ENCODE measurements around the gene PLCXD1. TPM values are rescaled to one million over a fixed set of nuclear protein-coding genes. Genes with fewer than 3 reads are reported as not detected.
"Not testable (repeated sequence)": the region's sequence is repeated elsewhere in the genome, so short reads cannot be mapped to it uniquely, and the experiment has no call there.

The PLCXD1 gene
- total RNA-seq, 4 donors from 2014 or later = 1.1 to 8.8 (median 6.0) TPM

DNA sequence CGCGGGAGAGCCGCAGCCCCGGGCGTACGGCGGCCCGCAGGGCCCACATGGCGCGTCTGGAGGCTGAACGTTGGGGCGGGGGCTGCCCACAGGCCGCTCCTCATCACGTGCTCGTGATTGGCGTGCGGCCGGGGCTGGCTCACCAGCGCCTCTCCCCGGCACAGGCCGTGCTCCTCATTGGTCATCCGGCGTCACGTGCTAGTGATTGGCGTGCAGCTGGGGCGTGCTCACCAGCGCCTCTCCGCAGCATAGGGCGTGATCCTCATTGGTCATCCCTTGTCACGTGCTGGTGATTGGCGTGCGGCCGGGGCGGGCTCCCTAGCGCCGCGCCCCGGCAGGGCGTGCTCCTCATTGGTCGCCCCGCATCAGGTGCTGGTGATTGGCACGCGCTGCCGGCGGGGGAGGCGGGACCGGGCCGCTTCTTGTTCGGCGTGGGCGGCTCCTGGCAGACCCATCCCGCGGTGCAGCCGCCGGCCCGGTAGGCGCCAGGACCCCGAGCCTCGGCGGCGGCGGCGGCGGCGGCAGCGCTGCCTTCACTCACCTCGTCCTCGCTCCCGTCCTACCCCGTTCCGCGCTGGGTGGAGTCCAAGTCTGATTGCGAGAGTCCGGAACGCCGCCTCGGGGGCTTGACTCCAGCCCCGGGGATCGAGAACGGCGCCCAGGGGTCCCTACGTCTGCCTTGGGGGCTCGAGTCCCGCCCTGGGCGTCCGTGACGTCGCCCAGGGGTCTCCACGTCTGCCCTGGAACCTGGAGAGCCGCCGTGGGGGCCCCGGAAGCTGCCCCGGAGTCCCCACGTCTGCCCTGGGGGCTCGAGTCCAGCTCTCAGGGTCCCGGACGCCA is 37.8 kb downstream of the PLCXD1 start, which contains the start of gene GTPBP6:
GTPBP6 (minus strand) TSS at position 58 of the 840 bp plus-strand sequence; CDS start at position 49, 9 bp downstream.
- Histone ChIP-seq H3K4me3 (peak within 1 kb of the TSS; percentile 68 to 83), H3K9me3 (no peaks in the 10 kb centered on the region), H3K27me3 (peaks cover 2% of the 10 kb centered on the region), H3K27ac (peak within 1 kb of the TSS; percentile 43 to 98 (median 96)), H3K4me1 (peaks cover 0 to 43% (median 9%) of the 10 kb centered on the region in 3 donors), H3K36me3 (peaks cover 0 to 26% of the 10 kb centered on the region in 2 donors)
- ATAC-seq = peak; percentile 95
- TF ChIP-seq POLR2AphosphoS5 (IDR thresholded peaks at IDR 0.05) (no peak), EP300 (IDR thresholded peaks at IDR 0.05) (no peak), POLR2A (IDR thresholded peaks at IDR 0.05) (peak; percentile 59 to 69)
- TF ChIP-seq, protein P1, sequence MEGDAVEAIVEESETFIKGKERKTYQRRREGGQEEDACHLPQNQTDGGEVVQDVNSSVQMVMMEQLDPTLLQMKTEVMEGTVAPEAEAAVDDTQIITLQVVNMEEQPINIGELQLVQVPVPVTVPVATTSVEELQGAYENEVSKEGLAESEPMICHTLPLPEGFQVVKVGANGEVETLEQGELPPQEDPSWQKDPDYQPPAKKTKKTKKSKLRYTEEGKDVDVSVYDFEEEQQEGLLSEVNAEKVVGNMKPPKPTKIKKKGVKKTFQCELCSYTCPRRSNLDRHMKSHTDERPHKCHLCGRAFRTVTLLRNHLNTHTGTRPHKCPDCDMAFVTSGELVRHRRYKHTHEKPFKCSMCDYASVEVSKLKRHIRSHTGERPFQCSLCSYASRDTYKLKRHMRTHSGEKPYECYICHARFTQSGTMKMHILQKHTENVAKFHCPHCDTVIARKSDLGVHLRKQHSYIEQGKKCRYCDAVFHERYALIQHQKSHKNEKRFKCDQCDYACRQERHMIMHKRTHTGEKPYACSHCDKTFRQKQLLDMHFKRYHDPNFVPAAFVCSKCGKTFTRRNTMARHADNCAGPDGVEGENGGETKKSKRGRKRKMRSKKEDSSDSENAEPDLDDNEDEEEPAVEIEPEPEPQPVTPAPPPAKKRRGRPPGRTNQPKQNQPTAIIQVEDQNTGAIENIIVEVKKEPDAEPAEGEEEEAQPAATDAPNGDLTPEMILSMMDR (IDR thresholded peaks at IDR 0.05) = peak in 2 of 4 experiments; percentile 13 to 35
- WGBS, 2 donors (ENCODE audit: low coverage in 1 of 2) = no CpG with 5 or more reads among the region's 97 CpGs

DNA sequence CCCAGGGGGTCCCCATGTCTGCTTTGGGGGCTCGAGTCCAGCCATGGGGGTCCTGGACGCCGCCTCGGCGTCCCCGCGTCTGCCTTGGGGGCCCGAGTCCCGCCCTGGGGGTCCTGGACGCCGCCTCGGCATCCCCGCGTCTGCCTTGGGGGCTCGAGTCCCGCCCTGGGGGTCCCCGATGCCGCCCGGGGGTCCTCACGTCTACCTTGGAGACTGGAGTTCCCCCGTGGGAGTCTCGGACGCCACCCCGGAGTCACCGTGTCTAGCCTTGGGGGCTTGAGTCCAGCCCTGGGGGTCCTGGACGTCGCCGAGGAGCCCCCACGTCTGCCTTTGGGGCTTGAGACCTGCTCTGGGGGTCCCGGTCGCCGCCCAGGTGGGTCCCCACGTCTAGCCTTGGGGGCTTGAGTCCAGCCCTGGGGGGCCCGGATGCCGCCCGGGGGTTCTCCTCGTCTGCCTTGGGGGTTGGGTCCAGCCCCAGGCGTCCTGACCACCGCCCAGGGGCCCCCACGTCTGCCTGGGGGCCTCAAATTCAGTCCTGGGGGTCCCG is 38.5 kb downstream of the PLCXD1 start:
- TF ChIP-seq POLR2AphosphoS5 (IDR thresholded peaks at IDR 0.05) = no peak
- TF ChIP-seq EP300 (IDR thresholded peaks at IDR 0.05) = no peak
- TF ChIP-seq, protein P1 (IDR thresholded peaks at IDR 0.05) = no peak
- TF ChIP-seq POLR2A (IDR thresholded peaks at IDR 0.05) = no peak
- H3K4me1 ChIP-seq = peaks cover 0 to 43% (median 9%) of the 10 kb centered on the region in 3 donors
- no CpG with 5 or more reads among the region's 41 CpGs for WGBS, 2 donors (ENCODE audit: low coverage in 1 of 2)
- no peaks in the 10 kb centered on the region for H3K9me3 ChIP-seq
- peak overlapping the region; percentile 43 to 98 (median 96) for H3K27ac ChIP-seq
- no peak for ATAC-seq
- peak overlapping the region; percentile 68 to 83 for H3K4me3 ChIP-seq
- peaks cover 0 to 19% of the 10 kb centered on the region in 2 donors for H3K36me3 ChIP-seq
- peaks cover 9% of the 10 kb centered on the region for H3K27me3 ChIP-seq

DNA sequence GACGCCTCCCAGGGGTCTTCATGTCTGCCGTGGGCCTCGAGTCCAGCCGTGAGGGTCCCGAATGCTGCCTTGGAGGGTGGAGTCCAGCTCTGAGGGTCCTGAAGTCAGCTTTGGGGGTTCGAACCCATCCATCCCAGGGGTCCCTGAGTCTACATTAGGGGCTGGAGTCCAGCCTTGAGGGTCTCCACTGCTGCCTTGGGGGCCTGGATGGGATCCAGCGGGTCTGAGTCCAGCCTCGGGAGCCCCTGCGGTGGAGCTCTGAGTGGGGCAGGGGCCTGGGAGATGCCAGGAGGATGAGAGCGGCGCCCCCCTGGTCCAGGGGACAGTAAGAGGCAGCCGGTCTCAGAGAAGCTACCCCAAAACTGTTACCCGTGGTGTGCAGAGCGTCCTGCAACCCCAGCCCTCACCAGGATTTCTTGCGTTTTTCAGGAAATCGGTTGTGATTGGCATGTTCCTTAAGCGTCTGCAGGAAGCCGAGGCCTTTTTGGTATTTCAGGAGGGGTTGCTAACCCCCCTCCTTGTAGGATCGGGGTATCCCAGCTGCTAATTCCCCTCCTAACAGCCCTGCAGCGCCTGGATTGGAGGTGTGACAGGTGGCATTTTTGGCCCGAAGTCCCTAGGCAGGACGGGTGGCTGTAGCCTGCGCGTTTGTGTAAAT is 39.1 kb downstream of the PLCXD1 start:
- TF ChIP-seq, protein P1 (IDR thresholded peaks at IDR 0.05) = no peak
- no peak for TF ChIP-seq EP300 (IDR thresholded peaks at IDR 0.05)
- Histone ChIP-seq H3K36me3 (peaks cover 0 to 13% of the 10 kb centered on the region in 2 donors), H3K27ac (peak overlapping the region in 3 of 4 donors; percentile 27 to 98 (median 96)), H3K9me3 (no peaks in the 10 kb centered on the region), H3K4me1 (peaks cover 0 to 43% (median 9%) of the 10 kb centered on the region in 3 donors), H3K4me3 (peak overlapping the region; percentile 68 to 83), H3K27me3 (peaks cover 15% of the 10 kb centered on the region)
- ATAC-seq = no peak
- 0 to 18% methylated on average over 2 to 5 of the region's 24 CpGs for WGBS, 2 donors (ENCODE audit: low coverage in 1 of 2)

DNA sequence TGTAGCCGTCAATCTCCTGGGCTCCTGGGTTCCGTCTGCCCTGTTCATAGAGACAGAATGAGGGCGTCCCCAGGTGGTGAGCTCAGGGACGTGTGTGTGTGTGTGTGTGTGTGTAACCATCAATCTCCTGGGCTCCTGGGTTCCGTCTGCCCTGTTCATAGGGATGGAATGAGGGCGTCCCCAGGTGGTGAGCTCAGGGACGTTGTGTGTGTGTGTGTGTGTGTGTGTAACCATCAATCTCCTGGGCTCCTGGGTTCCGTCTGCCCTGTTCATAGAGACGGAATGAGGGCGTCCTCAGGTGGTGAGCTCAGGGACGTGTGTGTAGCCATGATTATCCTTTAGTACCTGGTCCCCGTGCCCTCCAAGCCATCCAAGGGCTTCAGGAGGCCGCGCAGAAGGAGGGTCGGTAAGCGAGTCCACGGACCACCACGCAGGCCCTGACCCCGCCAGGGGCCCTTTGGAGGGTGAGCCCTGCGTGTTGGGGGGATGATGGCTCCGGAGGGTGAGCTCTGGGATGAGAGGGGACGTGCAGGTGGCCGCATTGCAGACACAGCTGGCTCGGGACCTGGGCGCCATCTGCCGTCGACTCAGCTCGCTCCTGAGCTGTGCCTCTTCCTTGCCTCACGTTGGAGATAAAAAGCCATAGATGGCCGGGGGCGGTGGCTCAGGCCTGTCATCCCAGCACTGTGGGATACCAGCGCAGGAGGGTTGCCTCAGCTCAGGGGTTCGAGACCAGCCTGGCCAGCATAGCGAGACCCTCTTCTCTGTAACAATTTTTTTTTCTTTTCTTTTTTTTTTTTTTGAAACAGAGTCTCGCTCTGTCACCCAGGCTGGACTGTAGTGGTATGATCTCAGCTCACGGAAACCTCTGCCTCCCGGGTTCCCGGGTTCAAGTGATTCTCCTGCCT is 42.8 kb downstream of the PLCXD1 start:
- Histone ChIP-seq H3K4me1 (peaks cover 0 to 24% (median 9%) of the 10 kb centered on the region in 3 donors), H3K27me3 (peaks cover 40% of the 10 kb centered on the region), H3K9me3 (no peaks in the 10 kb centered on the region), H3K27ac (no peak overlapping the region), H3K4me3 (no peak overlapping the region), H3K36me3 (no peaks in the 10 kb centered on the region)
- 33 to 82% methylated on average over 7 to 14 of the region's 38 CpGs for WGBS, 2 donors (ENCODE audit: low coverage in 1 of 2)
- ATAC-seq = no peak
- TF ChIP-seq EP300 (IDR thresholded peaks at IDR 0.05) = no peak
- TF ChIP-seq, protein P1 (IDR thresholded peaks at IDR 0.05) = peak in 1 of 4 experiments; percentile 30

DNA sequence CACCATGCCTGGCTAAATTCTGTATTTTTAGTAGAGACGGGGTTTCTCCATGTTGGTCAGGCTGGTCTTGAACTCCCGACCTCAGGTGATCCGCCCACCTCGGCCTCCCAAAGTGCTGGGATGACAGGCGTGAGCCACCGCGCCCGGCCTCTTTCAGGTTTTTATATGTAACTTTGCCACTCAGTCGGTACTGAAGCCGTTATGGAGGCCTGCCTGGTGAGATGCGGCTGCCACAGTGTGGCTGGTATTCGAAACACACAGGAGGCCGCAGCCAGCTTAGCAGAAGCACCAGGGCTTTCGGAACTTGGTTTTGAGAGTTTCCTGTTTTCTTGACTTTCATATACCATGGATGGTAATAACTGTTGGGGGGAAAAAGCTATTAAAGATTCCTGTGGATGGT is 43.5 kb downstream of the PLCXD1 start:
- 88 to 100% methylated on average over 1 to 8 of the region's 14 CpGs for WGBS, 2 donors (ENCODE audit: low coverage in 1 of 2)
- ATAC-seq, H3K9me3 ChIP-seq, H3K36me3 ChIP-seq, H3K4me3 ChIP-seq, H3K27ac ChIP-seq: not testable (repeated sequence)
- H3K4me1 ChIP-seq = peaks cover 0 to 21% (median 7%) of the 10 kb centered on the region in 3 donors
- H3K27me3 ChIP-seq = peaks cover 43% of the 10 kb centered on the region
